Adrenal gland (tissue), 12 donors: Measurements from ENCODE around the gene OVAAL. TPM values are rescaled to one million over a fixed set of nuclear protein-coding genes. Genes with fewer than 3 reads are reported as not detected.
A peak's percentile ranks its signal among the peaks of the same experiment; 100 is the strongest.

Experiments used
- DNase-seq, 7 donors: peaks; one replicate each; pipeline ENCODE4 v3.0.0-alpha.2; 2019 to 2020
- H3K27ac ChIP-seq, 5 donors: fragments of 200-600 bp; sonication (generic) in 4 of 5; 1 replicate in 3 of 5; 2 replicates in 2 of 5; pipeline versions ENCODE4 v1.5.1 to v1.8.0; 2016 to 2020; ENCODE audit warnings: mild to moderate bottlenecking in 1 of 5
- H3K27me3 ChIP-seq: fragments of 200-600 bp; 2 replicates; pipeline ENCODE4 v1.8.0; 2021
- H3K36me3 ChIP-seq, 2 donors: fragments of 200-600 bp; replicated peaks in 1 of 2; 1 replicate in 1 of 2; 2 replicates in 1 of 2; pipeline versions ENCODE4 v1.5.1 to v1.8.0; 2018 to 2022
- H3K4me1 ChIP-seq, 2 donors: fragments of 200-600 bp; replicated peaks in 1 of 2; 1 replicate in 1 of 2; 2 replicates in 1 of 2; pipeline versions ENCODE4 v1.5.1 to v1.8.0; 2018 to 2021
- H3K4me3 ChIP-seq, 4 donors: fragments of 200-600 bp; sonication (generic) in 3 of 4; one replicate each; pipeline ENCODE4 v1.5.1; 2016 to 2018
- H3K9me3 ChIP-seq, 3 donors: fragments of 200-600 bp; sonication (generic) in 1 of 3; replicated peaks in 1 of 3; 1 replicate in 2 of 3; 2 replicates in 1 of 3; pipeline versions ENCODE4 v1.5.1 to v1.8.0; 2016 to 2021
- CTCF ChIP-seq, 6 experiments: fragments of 450-650 bp in 4 of 6; fragments of 200-600 bp in 2 of 6; sonication (generic) in 1 of 6; IDR thresholded peaks; 1 replicate in 5 of 6; 2 replicates in 1 of 6; pipeline versions ENCODE4 v1.5.1 to v1.8.0; 2016 to 2021; ENCODE audit warnings: antibody characterized with exemption in 6 of 6, mild to moderate bottlenecking in 2 of 6, moderate library complexity in 1 of 6
- POLR2A ChIP-seq, 2 donors: fragments of 450-650 bp; IDR thresholded peaks; one replicate each; pipeline ENCODE4 v1.6.1; 2017; ENCODE audit warnings: antibody characterized with exemption in 2 of 2, mild to moderate bottlenecking in 2 of 2, moderate library complexity in 1 of 2
- WGBS, 4 donors: extraction: QIAGEN DNeasy Blood & Tissue Kit in 2 of 4; methylation state at CpG; one replicate each; pipeline versions ENCODE4 v1.1.5 to v1.1.7; 2013 to 2017; 5-methylcytosine and 5-hydroxymethylcytosine counted together
- intact Hi-C, 2 donors: fragments of 100-400 bp; cut with DNase I; formaldehyde crosslinking; loops; one replicate each; pipeline versions ENCODE4 v1.14.1 to v1.15.0; 2022 to 2023
- polyA plus RNA-seq, 3 donors: library from polyadenylated mRNA; stranded (reverse); fragments of 200-250 nt in 2 of 3; fragments of 350-450 nt in 1 of 3; fragmentation: Illumina TruSeq in 1 of 3; extraction: RNeasy Lipid Tissue Mini Kit (QIAGEN cat#74804) in 1 of 3; gene quantifications; one replicate each; pipeline ENCODE4 v1.2.3, GENCODE V29; 2013 to 2014
- total RNA-seq, 9 donors: library from RNA; depleted of rRNA in 4 of 9; stranded (reverse); fragments of >200 nt in 4 of 9; fragments of 120-200 nt in 1 of 9; fragmentation: NEBNext Ultra II Directional in 1 of 9; extraction: Animal tissue kit (Norgen Biotek cat#: 25700) in 1 of 9; gene quantifications; one replicate each; pipeline versions ENCODE4 v1.1.0 to v1.2.4, GENCODE V29; 2013 to 2023
- donor health status: healthy with polysubstance abuse.
- donor health status: Bipolar disorder and iron deficiency.
- donor health status: DM: yes; HTN: yes; CAD: no.
- donor health status: DM: no; HTN: no; CAD: no.
- donor health status: DM: no; HTN: no; CAD: no.
- donor health status: DM: yes; HTN: yes; CAD: no.

Gene OVAAL
- total and polyA plus RNA-seq, 12 donors = 0.14 TPM; not detected in 11

GRCh38 chr1:180515857-180516388 is 42.8 kb upstream of the OVAAL start:
- no peak for TF ChIP-seq POLR2A (IDR thresholded peaks at IDR 0.05)
- peak; percentile 60 to 89 (median 84) for TF ChIP-seq CTCF (IDR thresholded peaks at IDR 0.05)
- no peaks in the 10 kb centered on the region for H3K36me3 ChIP-seq

GRCh38 chr1:180519846-180520245 is 38.9 kb upstream of the OVAAL start:
- no peaks in the 10 kb centered on the region for H3K36me3 ChIP-seq
- intact Hi-C loops = loop anchor here (10.0 kb wide), 2 partner anchors 625 to 645 kb away; no protein-coding TSS in a partner anchor
- no peaks in the 10 kb centered on the region for H3K9me3 ChIP-seq
- H3K27ac ChIP-seq = no peak overlapping the region
- WGBS, 4 donors = 40 to 56% (median 45%) methylated on average over 4 of the region's 4 CpGs
- TF ChIP-seq POLR2A (IDR thresholded peaks at IDR 0.05) (no peak), CTCF (IDR thresholded peaks at IDR 0.05) (no peak)
- H3K4me3 ChIP-seq = no peak overlapping the region
- no peaks in the 10 kb centered on the region for H3K27me3 ChIP-seq
- no peak for DNase-seq
- H3K4me1 ChIP-seq = peaks cover 0 to 9% of the 10 kb centered on the region in 2 donors

More at GRCh38 chr1:180515857-180516388, 42.8 kb upstream of the OVAAL start:
- Histone ChIP-seq H3K27ac (no peak overlapping the region), H3K4me1 (peaks cover 0 to 9% of the 10 kb centered on the region in 2 donors), H3K4me3 (no peak overlapping the region), H3K9me3 (no peaks in the 10 kb centered on the region), H3K27me3 (no peaks in the 10 kb centered on the region)
- WGBS, 4 donors = 11 to 13% (median 12%) methylated on average over 8 of the region's 8 CpGs
- intact Hi-C loops = no loop called here
- peak; percentile 67 to 89 (median 72) for DNase-seq

- TF ChIP-seq POLR2A (IDR thresholded peaks at IDR 0.05) (no peak), CTCF (IDR thresholded peaks at IDR 0.05) (no peak)
- Histone ChIP-seq H3K9me3 (no peaks in the 10 kb centered on the region), H3K27me3 (no peaks in the 10 kb centered on the region), H3K4me3 (no peak overlapping the region), H3K36me3 (no peaks in the 10 kb centered on the region), H3K4me1 (no peaks in the 10 kb centered on the region), H3K27ac (no peak overlapping the region)
- WGBS, 4 donors = 63 to 64% (median 63%) methylated on average over 8 to 9 of the region's 9 CpGs
- intact Hi-C loops = loop anchor here (10.0 kb wide), 2 partner anchors 623 to 643 kb away; no protein-coding TSS in a partner anchor
- DNase-seq = no peak
Measured at GRCh38 chr1:180521474-180522212, 37.1 kb upstream of the OVAAL start.

GRCh38 chr1:180522213-180522515 is 36.6 kb upstream of the OVAAL start:
- intact Hi-C loops = loop anchor here (10.0 kb wide), 2 partner anchors 623 to 643 kb away; no protein-coding TSS in a partner anchor
- TF ChIP-seq CTCF (IDR thresholded peaks at IDR 0.05) = no peak
- no peak for TF ChIP-seq POLR2A (IDR thresholded peaks at IDR 0.05)
- Histone ChIP-seq H3K36me3 (no peaks in the 10 kb centered on the region), H3K27ac (no peak overlapping the region), H3K4me1 (no peaks in the 10 kb centered on the region), H3K27me3 (no peaks in the 10 kb centered on the region), H3K9me3 (no peaks in the 10 kb centered on the region), H3K4me3 (no peak overlapping the region)
- DNase-seq = no peak
- WGBS, 4 donors = 74 to 81% (median 78%) methylated on average over 7 of the region's 7 CpGs
